ENCODE data around the gene CFHR5. TPM values are rescaled to one million over a fixed set of nuclear protein-coding genes. Genes with fewer than 3 reads are reported as not detected.

Gene CFHR5
- total RNA-seq, 2 experiments from 2014 or later: not detected

DNA sequence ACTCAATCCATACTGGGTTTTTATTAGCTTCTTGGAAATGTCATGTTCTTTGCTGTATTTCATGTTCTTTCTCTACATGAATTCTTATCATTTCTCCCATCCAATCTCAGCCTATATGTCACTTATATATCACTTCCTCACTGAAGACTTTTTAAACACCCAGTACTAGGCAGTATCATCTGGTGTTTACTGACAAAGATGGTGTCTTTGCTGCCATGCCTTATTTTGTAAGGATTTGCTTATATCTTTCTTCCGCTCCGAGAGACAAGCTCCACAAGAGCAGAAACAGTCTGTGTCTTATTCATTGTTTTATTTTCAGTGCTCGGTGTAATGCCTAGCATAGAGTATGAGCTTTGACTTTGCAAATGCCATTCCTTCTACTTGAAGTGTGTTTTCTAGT, 59.5 kb downstream of the CFHR5 start:
- H3K27me3 Mint-ChIP-seq: peaks cover 18% of the 10 kb centered on the region
- no peak for TF ChIP-seq CTCF (IDR thresholded peaks at IDR 0.05)
- CTCF ChIA-PET: no interaction called here

GRCh38 chr1:197041486-197042353, 64.4 kb downstream of the CFHR5 start:
- intact Hi-C loops (cut with DNase I, micrococcal nuclease): no loop called here
- CTCF ChIA-PET: no interaction called here
- H3K4me3 Mint-ChIP-seq: no peak overlapping the region

More for the DNA sequence above, 59.5 kb downstream of the CFHR5 start:
- Histone ChIP-seq H3K27me3 (ENCODE audit: control insufficient read depth in 1 of 2, insufficient read depth in 2 of 2, low read length in 2 of 2) (no peaks in the 10 kb centered on the region), H3K36me3 (ENCODE audit: insufficient read depth, low read length) (no peaks in the 10 kb centered on the region), H3K27ac (ENCODE audit: low read depth in 1 of 2, low read length in 2 of 2) (no peak overlapping the region), H3K4me3 (ENCODE audit: low read length) (no peak overlapping the region), H3K4me1 (ENCODE audit: insufficient read depth, low read length) (no peaks in the 10 kb centered on the region), H3K9me3 (ENCODE audit: control insufficient read depth in 1 of 2, insufficient read depth in 1 of 2, low read length in 2 of 2) (no peaks in the 10 kb centered on the region)
- POLR2A ChIA-PET: interaction anchor here (0.7 kb wide), 1 partner anchor 173 kb away, joined by 3 read pairs; no protein-coding TSS in a partner anchor
- Mint-ChIP-seq H3K36me3 (ENCODE audit: low read depth) (no peaks in the 10 kb centered on the region), H3K9me3 (no peaks in the 10 kb centered on the region), H3K4me3 (no peak overlapping the region), H3K27ac (no peak overlapping the region), H3K4me1 (ENCODE audit: low read depth) (no peaks in the 10 kb centered on the region)
- ATAC-seq (ENCODE audit: poor library complexity): no peak
- no peak for DNase-seq
- intact Hi-C loops (cut with DNase I, micrococcal nuclease): no loop called here

DNA sequence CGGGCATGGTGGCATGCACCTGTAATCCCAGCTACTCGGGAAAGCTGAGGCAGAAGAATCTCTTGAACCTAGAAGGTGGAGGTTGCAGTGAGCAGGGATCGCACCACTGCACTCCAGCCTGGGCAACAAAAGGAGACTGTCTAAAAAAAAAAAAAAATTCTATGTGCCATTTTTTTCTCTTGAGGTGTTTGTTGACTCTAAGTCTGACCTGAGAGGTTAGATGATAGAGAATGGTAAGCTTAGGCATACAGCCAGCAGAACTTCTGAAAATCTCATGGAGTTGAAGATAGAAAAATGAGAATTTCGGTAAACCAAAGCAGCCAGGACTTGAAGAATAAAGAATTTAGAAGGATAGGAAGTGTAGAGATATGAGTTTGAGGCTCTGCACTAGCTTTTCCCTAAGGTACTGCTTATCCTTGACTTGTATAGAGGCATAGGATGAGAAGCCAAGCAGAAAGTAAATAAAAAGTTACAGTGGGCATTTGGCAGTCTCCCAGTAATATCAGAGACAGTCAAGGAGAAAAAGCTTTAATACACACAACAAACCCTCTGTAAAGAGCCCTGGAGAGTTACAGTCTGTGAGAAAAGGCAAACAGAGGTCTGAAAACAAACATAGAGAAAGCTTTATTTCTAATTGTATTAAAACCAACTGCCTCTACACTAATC, 65.5 kb downstream of the CFHR5 start:
- Histone ChIP-seq H3K4me3 (ENCODE audit: low read length) (no peak overlapping the region), H3K9me3 (ENCODE audit: control insufficient read depth in 1 of 2, insufficient read depth in 1 of 2, low read length in 2 of 2) (no peaks in the 10 kb centered on the region), H3K36me3 (ENCODE audit: insufficient read depth, low read length) (no peaks in the 10 kb centered on the region), H3K27ac (ENCODE audit: low read depth in 1 of 2, low read length in 2 of 2) (no peak overlapping the region), H3K27me3 (ENCODE audit: control insufficient read depth in 1 of 2, insufficient read depth in 2 of 2, low read length in 2 of 2) (no peaks in the 10 kb centered on the region), H3K4me1 (ENCODE audit: insufficient read depth, low read length) (no peaks in the 10 kb centered on the region)
- intact Hi-C loops (cut with DNase I, micrococcal nuclease): no loop called here
- ATAC-seq (ENCODE audit: poor library complexity) (no peak), DNase-seq (no peak)
- no peak for TF ChIP-seq CTCF (IDR thresholded peaks at IDR 0.05)
- H3K4me3 Mint-ChIP-seq: no peak overlapping the region
- ChIA-PET POLR2A (no interaction called here), CTCF (no interaction called here)
- peaks cover 24% of the 10 kb centered on the region for H3K27me3 Mint-ChIP-seq
- H3K9me3 Mint-ChIP-seq: no peaks in the 10 kb centered on the region
- H3K27ac Mint-ChIP-seq: no peak overlapping the region
- no peaks in the 10 kb centered on the region for H3K36me3 Mint-ChIP-seq (ENCODE audit: low read depth)
- H3K4me1 Mint-ChIP-seq (ENCODE audit: low read depth): no peaks in the 10 kb centered on the region

More at GRCh38 chr1:197041486-197042353, 64.4 kb downstream of the CFHR5 start:
- Mint-ChIP-seq H3K36me3 (ENCODE audit: low read depth) (no peaks in the 10 kb centered on the region), H3K27me3 (peaks cover 20% of the 10 kb centered on the region), H3K4me1 (ENCODE audit: low read depth) (no peaks in the 10 kb centered on the region), H3K9me3 (no peaks in the 10 kb centered on the region), H3K27ac (no peak overlapping the region)
- ATAC-seq (ENCODE audit: poor library complexity): no peak
- no peak for DNase-seq
- Histone ChIP-seq H3K4me1 (ENCODE audit: insufficient read depth, low read length) (no peaks in the 10 kb centered on the region), H3K9me3 (ENCODE audit: control insufficient read depth in 1 of 2, insufficient read depth in 1 of 2, low read length in 2 of 2) (no peaks in the 10 kb centered on the region), H3K27ac (ENCODE audit: low read depth in 1 of 2, low read length in 2 of 2) (no peak overlapping the region), H3K36me3 (ENCODE audit: insufficient read depth, low read length) (no peaks in the 10 kb centered on the region), H3K27me3 (ENCODE audit: control insufficient read depth in 1 of 2, insufficient read depth in 2 of 2, low read length in 2 of 2) (no peaks in the 10 kb centered on the region), H3K4me3 (ENCODE audit: low read length) (no peak overlapping the region)
- POLR2A ChIA-PET: no interaction called here
- no peak for TF ChIP-seq CTCF (IDR thresholded peaks at IDR 0.05)

Measured in CD4-positive, alpha-beta T cell (primary cell).